T-helper 1 cell (primary cell): ENCODE measurements around the gene DCUN1D1.
"Not testable (repeated sequence)": the region's sequence is repeated elsewhere in the genome, so short reads cannot be mapped to it uniquely, and the experiment has no call there.

Experiments
- DNase-seq, 5 donors: peaks; one replicate each; pipeline ENCODE4 v3.0.0-alpha.2; 2012 to 2020
- total RNA-seq, 4 donors: gene quantifications; one replicate each; lab custom pipeline; 2026; lab: John Stamatoyannopoulos, UW

Gene DCUN1D1
- total RNA-seq: 29.7 to 45.4 (median 38.6) reads per million in 4 donors

DNA sequence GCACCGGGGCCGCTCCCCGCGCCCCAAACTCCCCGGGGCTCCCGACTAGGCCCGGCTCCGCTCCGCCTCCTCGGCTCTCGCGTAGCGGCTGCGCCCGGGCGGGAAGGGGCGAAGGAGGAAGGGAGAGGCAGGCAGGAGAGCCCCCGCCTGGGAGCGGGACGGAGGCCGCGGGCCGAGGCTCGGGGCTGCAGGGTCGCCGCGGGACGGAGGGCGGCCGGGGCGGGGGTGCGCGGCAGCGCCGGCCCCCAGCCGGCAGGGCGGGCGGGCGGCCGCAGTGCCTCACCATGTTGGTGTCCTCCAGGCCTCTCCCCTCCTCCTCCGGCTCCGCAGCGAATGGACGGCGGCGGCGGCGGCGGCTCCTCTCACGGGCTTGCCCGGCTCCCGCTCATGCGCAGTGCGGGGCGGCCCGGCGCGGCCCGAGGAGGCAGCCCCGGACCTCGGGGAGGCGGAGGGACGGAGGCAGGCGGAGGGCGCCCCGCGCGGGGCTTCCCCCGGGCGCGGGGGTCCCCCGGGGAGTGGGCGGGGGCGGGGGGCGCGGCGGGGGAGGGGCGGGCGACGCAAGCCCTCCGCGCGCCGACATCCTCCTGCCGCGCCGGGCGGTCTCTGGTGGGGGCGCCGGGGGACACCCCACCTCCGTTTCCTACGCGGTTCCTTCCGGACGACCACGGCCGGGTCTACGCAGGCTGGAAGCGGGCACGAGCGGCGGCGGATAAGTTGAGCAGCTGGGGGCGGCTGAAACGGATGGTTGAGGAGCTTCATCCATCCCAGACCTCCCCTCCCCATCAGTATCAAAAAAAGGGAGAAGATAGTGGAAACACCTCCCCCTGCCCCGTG lies at the start of gene DCUN1D1:
Gene DCUN1D1, minus strand, starts transcription at position 335 of the 834 bp plus-strand sequence. Its CDS starts 49 bp downstream, at position 286.
- peak; percentile 82 to 88 (median 83) for DNase-seq

DNA sequence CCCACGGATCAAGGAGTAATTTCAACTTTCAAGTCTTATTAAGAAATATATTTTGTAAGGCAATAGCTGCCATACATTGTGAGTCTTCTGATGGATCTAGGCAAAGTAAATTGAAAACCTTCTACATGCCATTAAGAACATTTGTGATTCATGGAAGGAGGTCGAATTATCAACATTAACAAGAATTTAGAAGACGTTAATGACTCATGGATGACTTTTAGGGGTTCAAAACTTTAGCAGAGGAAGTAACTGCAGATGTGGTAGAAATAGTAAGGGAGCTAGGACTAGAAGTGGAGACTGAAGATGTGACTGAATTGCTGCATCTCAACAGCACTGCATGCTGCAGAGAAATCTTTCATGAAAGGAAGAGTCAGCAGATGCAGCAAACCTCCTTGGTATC lies 48.1 kb upstream of the DCUN1D1 start:
- DNase-seq: no peak

DNA sequence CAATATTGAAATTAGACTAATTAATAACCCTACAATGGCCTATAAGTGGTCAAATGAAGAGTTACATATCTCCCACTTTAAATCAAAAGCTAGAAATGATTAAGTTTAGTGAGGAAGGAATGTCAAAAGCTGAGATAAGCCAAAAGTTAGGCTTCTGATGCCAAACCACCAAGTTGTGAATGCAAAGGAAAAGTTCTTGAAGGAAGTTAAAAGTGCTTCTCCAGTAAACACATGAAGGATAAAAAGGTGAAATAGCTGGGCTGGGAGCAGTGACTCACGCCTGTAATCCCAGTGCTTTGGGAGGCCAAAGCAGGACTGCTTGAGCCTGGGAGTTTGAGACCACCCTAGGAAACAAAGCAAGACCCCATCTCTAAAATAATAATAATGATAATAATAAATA lies 46.9 kb upstream of the DCUN1D1 start:
- no peak for DNase-seq

DNA sequence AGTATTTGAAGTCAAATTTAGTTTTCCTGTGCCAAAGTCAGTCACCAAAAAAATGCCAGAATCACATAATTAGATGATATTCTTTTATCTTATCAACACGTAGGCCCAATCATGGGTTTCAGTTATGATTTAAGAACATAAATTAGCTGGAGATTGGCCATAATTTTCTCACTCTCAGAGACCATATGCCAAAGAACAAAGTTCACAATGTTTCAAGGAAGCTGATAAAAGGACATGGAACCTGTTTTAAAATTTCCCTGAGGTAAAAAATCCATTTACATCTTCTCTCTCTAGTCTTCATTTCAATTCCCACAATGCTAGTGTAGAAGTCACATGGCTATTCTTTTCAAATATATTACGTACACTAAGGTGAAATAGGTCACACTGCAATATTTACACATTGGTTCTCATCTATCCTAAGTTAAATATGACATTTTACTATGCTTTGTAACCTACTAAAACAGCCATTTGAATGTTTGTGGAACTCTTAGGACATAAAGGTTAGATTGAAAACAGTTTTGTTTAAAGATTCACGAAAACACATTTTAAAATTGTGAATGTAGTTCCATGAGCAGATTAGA lies 42.7 kb upstream of the DCUN1D1 start:
- no peak for DNase-seq

DNA sequence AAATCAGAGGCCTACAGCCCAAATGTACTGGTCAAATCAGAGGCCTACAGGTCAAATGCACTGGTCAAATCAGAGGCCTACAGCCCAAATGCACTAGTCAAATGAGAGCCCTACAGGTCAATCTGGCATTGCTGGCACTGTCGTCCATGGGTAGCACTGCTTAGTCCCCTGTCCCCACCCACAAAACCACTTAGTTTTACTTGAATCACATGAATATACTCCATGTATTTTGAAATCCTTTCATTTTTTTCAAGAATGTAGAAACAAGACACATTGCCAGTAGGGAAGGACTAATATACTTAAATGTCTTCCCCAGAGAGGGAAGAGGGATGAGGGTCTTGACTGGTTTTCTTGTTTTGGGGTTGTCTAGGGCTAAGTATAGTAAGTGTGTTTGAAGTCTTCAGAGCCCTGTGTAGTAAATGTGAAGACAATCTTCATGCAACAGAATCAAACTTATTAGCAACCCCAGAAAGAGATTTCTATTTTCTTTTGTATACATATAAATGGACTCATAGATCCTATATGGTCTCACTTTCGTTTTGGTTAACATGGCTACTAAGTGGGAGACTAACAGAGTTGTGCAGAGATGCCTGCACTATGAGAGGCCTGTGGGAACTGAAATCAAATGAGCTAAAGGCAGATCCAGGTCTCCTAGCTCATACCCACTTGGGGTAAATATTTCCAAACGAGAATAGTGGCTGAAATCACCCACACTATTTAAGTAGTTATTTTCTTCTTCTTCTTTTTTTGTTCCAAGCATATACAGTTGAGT lies 38.3 kb upstream of the DCUN1D1 start:
- DNase-seq: peak in 1 of 5 donors; percentile 21

DNA sequence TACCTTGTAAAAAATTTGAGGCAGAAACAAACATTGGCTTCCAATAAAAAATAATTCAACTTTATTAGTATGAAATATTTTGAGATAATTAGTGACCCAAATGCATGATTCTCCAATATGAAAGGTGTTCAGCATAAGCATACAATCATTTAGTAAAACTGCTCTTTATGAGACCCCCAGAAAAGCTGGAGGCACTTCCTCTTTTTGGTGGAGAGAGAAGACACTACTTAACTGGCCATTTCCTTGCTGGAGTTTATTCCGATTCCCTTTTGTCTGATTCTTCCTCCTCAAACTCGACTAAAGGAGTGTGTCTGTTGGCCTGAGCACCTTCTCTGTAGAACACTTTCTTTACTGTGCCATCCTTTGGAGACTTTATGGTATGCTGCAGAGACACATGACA lies 34.8 kb upstream of the DCUN1D1 start:
- DNase-seq: no peak

DNA sequence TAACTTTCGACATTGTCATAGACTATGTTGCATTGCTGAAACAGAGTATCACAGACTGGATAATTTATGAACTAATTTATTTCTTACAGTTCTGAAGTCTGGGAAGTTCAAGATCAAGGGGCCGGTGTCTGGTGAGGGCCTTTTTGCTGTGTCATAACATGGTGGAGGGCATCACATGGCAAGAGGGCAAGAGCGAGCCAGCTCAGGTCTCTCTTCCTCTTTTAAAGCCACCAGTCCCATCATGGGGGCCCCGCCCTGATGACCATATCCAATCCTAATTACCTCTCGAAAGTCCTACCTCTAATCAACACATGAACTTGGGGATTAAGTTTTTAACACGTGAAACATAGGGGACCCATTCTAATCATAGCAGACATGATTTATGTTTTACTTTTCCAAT lies 33.5 kb upstream of the DCUN1D1 start:
- DNase-seq: no peak

DNA sequence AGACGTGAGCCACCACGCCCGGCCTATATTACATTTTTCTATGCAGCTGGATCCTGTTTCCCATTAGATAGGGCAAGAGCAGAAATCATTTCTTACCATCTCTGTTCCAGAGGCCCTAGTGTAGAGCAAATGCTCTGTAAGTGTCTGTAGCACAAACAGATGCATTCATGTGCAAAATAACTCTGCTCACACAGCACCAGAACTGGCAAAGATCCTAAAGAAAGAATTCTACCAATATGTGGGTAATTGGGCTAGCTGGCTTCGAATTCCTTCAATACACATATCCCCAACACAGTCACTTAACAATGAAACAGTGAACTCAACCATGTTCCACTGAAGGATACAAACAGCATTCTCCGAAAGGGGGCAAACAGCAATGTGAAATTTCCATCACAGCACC lies 32.7 kb upstream of the DCUN1D1 start:
- no peak for DNase-seq

DNA sequence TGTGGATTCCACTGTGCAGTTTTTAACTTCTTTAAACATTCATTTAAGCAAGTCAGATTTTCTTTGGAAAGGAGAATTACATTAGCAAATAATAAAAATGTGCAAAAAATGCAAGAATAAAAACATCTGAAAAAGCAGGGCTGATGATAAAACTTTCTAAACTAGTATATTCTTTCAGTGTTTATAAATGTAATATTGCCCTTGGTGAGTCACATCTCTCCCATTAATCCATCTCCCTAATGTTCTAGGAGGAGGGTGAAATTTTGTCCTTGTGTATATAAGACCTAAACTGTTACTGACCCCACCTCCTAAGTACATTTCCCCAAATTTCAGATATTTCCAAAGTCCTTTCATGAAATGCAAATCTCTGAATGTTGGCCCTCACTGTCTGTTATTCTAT lies 28.5 kb upstream of the DCUN1D1 start:
- no peak for DNase-seq

DNA sequence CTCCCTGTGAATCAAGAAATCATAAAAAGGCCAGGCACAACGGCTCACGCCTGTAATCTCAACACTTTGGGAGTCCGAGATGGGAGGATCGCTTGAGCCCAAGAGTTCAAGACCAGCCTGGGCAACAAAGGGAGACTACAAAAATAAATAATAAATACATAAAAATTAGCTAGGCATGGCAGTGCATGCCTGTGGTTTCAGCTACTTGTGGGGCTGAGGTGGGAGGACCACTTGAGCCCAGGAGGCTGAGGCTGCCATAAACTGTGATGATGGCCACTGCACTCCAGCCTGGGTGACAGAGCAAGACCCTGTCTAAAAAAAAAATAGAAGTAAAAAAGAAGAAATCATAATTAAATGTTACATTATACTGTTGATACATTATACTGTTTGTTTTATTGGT lies 28.0 kb upstream of the DCUN1D1 start:
- no peak for DNase-seq

DNA sequence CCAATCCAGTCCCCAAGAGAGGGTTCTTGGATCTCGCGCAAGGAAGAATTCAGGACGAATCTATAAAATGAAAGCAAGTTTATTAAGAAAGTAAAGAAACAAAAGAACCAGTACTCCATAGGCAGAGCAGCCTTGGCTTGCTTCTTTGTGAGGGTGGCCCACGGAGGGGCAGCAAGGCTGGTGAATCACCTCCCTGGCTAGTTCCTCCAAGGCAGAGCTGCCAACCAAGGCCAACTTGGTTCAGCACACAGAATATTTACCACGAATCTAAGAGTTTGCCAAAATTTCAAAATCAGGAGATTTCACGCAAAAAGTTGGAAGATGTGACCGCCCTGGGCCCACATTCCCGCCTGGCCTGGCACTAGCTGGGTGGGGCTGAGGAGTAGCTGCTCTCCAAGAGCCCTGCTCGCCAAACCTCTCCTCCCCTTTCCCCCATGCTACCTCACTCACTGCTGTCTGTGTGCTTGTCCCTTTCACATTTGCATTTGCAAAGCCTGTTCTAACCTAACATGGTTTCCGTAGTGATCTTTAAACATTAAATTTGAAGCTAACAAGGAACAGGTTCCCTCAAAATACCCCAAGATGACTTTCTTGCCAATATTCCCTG lies 26.2 kb upstream of the DCUN1D1 start:
- DNase-seq: no peak

DNA sequence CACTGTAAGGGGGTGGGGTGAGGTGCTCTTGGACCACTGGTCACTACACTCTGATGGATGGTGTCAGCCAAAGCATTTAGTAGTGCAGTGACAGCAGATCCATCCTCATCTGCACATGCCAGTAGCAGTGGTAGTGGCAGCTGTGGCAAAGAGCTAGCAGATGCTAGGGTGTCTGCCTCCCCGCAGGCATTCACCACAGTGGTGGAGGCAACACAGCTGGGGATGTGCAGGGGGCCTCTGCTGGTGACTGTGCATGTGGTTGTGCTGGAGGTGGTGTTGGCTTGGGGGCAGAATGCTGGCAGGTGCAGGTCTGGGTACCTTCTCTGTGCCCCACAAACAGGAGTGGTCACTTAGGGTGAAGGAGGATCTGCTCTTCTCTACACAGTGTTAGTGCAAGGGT lies 19.4 kb upstream of the DCUN1D1 start:
- no peak for DNase-seq

DNA sequence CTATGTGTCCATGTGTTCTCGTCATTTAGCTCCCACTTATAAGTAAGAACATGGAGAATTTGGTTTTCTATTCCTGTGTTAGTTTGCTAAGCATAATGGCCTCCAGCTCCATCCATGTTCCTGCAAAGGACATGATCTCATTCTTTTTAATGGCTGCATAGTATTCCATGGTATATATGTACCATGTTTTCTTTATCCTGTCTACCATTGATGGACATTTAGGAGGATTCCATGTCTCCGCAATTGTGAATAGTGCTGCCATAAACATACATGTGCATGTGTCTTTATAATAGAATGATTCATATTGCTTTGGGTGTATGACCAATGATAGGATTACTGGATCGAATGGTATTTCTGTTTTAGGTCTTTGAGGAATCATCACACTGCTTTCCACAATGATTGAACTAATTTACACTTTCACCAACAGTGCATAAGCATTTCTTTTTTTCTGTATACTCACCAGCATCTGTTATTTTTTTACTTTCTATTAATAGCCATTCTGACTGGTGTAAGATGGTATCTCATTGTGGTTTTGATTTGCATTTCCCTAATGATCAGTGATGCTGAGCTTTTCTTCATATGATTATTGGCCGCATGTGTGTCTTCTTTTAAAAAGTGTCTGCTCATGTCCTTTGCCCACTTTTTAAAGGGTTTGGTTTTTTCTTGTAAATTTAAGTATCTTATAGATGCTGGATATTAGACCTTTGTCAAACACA lies 13.3 kb upstream of the DCUN1D1 start:
- not testable (repeated sequence) for DNase-seq

DNA sequence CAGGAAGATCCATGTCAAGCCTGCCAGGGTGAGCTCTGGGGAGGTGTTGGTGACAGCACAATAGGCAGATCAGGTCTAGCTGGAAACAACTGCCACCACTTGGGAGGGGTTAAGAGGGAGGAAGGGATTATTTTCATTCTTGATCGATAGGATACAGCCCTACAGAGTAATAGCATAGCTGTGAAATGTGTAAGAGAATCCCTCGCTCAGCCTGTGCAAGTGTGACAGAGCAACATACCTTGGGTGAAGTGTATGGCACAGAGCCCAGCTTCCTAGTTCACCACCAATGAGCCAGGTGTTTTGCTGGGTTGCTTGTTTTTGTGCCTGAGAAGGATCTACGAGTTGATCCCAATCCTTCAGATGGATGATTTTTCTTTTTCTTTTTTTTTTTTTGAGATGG lies 9.2 kb upstream of the DCUN1D1 start:
- no peak for DNase-seq

DNA sequence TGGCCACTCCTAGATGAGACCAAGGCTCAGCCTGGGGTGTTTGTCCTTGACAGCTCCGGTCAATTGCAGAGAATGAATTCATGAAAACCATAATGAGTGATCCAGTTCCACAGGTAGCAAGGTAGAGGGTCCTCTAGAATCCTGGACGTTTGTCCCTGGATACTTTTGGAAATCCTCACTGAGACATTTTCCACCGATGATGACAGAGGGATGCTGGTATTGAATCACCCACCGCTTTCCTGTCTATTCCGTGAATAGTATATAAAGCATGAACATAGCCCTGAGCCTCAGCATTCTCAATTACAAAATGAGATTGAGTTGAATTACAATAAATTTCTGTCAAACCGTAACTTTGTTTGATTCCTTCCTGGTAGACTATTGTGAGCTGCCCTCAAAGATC lies 5.7 kb upstream of the DCUN1D1 start:
- no peak for DNase-seq

DNA sequence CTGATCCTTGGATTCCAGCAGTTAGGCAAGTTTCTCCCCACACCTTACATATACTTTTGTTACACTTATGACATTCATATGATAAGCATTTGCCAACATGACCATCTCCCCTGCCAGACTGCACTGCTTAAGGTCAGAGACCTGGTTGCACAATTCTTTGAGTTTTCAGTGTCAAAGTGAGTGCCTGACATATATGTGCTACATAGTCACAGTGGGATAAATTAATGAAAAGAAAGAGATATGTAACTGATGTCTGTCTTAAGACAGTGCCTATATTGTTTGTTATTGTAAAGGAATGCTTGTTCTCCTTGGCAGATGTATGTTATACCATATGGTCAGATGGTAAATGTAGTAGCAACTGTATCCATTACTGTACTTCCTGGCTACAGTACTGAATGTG lies 3.5 kb upstream of the DCUN1D1 start:
- no peak for DNase-seq

DNA sequence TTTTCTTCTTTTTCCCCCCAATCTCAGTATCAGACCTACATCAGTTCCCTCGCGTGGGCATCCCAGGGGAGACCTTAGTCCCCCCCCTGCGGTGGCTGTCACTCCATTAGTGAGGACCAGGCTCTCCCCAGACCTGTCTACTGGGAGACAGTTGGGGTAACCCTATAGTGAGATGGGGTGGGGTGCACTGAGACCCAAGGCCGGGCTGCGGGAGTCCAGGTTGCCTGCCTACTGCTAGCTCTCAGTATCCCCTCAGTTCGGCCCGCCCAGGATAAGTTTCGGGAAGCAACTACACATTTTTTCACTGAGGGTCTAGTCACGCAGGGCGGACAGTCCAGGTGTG lies 671 bp upstream of the DCUN1D1 start:
- DNase-seq: no peak

DNA sequence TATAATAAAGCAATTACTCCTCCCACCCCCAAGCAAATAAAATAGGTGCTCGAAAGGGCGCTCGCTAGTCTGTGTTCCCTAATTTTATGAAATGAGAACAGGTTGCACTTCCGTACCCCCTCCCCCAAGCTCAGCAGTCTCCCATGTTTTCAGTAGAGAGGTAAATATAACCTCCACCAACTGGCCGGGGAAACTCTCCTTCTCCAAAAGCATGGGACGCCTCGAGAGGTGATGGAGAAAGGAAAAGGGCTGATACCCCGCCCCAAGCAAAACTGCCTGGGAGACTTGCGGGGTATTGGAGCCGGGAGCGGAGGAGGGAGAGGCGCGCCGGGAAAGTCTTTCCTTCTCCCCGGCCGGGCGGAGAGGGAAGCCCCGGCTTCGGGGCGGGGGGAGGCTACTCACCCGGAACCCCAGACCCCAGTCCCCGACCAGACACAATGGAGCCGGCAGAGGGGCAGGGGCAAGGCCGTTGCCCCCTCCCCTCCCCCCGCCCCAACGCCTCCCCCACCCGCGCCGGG lies 605 bp downstream of the DCUN1D1 start:
- DNase-seq: peak in 3 of 5 donors; percentile 9 to 16 (median 11)

DNA sequence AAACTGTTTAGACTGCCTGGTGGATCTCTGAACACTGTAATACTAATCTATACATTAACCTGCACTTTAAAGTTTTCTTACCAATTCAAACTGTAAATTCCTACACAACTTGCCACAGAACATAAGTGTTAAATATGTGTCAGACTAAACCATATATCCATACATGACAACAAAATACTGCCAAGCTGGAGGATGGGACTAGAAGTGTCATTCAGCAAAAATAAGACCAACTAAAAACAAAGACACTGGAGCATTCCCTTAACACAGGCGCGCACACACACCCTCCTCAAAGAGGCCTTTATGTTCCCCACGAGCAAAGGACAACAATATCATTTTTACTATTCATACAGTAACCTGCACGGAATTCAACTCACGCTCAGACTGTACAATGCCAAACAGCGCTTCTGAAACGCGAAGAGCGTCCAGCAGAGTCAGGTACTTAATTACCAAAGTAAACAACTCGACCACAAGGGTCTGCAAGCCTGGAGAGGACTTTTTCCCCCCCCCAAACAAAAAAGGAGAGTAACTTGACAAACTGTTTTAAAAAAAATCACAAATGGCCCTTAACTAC lies 1.1 kb downstream of the DCUN1D1 start:
- DNase-seq: no peak

DNA sequence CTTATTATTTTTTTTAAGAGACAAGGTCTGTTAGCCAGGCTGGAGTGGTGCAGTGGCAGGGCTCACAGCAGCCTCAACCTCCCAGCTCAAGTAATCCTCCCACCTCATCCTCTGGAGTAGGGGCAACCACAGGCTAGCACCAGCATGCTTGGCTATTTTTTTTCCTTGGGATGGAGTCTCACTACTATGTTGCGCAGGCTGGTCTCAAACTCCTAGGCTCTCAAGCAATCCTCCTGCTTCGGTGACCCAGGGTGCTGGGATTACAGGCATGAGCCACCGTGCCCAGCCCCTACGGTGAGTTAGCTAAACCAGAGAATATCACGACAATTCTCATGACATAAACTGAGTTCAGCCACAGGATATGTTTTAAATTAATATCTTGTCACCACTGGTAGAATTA lies 2.0 kb downstream of the DCUN1D1 start:
- no peak for DNase-seq

DNA sequence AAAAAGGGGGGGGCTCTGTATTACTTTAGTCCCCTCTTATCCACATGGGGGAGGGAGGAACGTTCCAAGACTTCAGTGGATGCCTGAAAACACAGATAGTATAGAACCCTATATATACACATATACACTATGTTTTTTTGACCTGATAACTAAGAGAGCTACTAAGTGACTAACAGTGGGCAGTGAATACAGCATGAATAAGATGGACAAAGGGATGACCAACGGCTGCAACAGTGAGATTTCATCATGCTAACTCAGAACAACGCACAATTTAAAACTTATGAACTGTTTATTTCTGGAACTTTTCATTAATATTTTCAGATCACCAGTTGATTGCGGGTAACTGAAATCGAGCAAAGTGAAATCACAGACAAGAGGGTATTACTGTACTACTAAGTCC lies 7.3 kb downstream of the DCUN1D1 start:
- no peak for DNase-seq

DNA sequence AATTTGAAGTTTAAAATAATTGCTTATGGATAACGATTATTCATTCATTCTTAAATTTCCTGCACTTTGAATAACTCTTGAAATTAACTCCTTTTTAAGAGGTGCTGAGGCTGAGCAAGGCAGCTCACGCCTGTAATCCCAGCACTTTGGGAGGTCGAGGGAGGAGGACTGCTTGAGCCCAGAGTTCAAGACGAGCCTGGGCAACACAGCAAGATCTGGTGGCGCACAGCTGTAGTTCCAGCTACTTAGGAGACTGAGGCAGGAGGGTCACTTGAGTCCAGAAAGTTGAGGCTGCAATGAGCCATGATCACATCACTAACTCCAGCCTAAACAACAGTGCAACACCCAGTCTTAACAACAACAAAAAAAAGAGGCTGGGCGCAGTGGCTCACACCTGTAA lies 8.0 kb downstream of the DCUN1D1 start:
- DNase-seq: no peak
